ENCODE results near the gene KRT10. TPM values are rescaled to one million over a fixed set of nuclear protein-coding genes. Genes with fewer than 3 reads are reported as not detected.

The KRT10 gene
- polyA plus RNA-seq, 1 of the 3 experiments (the other 2 are of a cell fraction), result 31.6 TPM

DNA sequence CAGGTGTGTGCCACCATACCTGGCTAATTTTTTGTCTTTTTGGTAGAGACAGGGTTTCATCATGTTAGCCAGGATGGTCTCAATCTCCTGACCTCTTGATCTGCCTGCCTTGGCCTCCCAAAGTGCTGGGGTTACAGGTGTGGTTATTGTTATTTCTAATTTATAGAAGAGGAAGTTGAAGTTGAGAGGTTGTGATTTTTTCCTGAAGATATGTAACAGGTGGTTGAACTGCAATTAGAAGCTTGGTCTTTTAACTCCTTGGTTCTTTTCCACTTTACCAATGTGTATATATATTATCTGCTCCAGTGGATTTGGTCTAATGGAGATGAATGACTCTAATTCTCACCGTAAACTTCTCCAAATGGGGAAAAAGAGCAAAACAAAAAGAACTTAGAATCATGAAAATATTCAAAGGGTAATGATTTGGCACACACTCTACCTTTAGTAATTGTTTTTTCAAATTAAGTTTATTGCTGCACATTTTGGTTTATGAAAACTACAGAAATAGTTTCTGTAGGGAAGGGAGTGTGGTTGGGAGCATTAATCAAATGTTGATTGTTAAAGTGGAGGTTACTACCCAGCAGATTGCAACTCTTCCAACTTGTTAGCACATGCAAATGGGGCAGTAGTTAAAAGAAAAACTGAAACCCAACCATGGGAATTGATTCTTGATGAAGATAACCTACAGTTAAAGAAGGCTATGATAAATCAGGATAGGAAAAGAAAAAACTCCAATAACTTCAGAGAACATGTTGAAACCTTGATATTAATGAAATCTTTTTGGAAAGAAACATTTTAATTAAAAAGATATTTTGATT is 1.8 kb upstream of the KRT10 start (continued):
- TF ChIP-seq, protein P1, sequence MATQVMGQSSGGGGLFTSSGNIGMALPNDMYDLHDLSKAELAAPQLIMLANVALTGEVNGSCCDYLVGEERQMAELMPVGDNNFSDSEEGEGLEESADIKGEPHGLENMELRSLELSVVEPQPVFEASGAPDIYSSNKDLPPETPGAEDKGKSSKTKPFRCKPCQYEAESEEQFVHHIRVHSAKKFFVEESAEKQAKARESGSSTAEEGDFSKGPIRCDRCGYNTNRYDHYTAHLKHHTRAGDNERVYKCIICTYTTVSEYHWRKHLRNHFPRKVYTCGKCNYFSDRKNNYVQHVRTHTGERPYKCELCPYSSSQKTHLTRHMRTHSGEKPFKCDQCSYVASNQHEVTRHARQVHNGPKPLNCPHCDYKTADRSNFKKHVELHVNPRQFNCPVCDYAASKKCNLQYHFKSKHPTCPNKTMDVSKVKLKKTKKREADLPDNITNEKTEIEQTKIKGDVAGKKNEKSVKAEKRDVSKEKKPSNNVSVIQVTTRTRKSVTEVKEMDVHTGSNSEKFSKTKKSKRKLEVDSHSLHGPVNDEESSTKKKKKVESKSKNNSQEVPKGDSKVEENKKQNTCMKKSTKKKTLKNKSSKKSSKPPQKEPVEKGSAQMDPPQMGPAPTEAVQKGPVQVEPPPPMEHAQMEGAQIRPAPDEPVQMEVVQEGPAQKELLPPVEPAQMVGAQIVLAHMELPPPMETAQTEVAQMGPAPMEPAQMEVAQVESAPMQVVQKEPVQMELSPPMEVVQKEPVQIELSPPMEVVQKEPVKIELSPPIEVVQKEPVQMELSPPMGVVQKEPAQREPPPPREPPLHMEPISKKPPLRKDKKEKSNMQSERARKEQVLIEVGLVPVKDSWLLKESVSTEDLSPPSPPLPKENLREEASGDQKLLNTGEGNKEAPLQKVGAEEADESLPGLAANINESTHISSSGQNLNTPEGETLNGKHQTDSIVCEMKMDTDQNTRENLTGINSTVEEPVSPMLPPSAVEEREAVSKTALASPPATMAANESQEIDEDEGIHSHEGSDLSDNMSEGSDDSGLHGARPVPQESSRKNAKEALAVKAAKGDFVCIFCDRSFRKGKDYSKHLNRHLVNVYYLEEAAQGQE (IDR thresholded peaks at IDR 0.05; ENCODE audit: low read depth, low read length), result no peak
- TF ChIP-seq TAF1 (IDR thresholded peaks at IDR 0.05; ENCODE audit: borderline replicate concordance, low read depth, low read length) (no peak), SMC3 (IDR thresholded peaks at IDR 0.05; ENCODE audit: low read depth, low read length) (no peak)
- TF ChIP-seq, protein P2, sequence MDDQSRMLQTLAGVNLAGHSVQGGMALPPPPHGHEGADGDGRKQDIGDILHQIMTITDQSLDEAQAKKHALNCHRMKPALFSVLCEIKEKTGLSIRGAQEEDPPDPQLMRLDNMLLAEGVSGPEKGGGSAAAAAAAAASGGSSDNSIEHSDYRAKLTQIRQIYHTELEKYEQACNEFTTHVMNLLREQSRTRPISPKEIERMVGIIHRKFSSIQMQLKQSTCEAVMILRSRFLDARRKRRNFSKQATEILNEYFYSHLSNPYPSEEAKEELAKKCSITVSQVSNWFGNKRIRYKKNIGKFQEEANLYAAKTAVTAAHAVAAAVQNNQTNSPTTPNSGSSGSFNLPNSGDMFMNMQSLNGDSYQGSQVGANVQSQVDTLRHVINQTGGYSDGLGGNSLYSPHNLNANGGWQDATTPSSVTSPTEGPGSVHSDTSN (IDR thresholded peaks at IDR 0.05), result no peak
- TF ChIP-seq, protein P3, sequence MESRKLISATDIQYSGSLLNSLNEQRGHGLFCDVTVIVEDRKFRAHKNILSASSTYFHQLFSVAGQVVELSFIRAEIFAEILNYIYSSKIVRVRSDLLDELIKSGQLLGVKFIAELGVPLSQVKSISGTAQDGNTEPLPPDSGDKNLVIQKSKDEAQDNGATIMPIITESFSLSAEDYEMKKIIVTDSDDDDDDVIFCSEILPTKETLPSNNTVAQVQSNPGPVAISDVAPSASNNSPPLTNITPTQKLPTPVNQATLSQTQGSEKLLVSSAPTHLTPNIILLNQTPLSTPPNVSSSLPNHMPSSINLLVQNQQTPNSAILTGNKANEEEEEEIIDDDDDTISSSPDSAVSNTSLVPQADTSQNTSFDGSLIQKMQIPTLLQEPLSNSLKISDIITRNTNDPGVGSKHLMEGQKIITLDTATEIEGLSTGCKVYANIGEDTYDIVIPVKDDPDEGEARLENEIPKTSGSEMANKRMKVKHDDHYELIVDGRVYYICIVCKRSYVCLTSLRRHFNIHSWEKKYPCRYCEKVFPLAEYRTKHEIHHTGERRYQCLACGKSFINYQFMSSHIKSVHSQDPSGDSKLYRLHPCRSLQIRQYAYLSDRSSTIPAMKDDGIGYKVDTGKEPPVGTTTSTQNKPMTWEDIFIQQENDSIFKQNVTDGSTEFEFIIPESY (IDR thresholded peaks at IDR 0.05; ENCODE audit: borderline replicate concordance, low read depth), result no peak

DNA sequence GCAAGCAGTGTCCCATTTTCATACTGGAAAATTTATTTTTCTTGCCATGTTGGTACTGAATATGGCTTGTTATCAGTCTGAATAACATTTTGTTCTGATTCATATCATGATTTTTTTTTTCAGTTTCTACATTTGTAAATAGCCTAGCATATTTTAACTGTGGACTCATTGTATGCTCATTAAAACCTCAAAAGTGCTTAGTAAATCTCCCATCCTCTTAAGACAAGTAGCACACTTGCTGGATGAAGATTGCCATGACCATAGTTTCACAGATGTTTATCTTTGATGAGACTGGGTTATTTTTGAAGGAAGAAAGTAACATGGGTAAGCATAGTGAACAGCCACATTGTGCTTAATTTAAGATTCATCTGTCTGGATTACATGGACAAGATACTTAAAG is 878 bp downstream of the KRT10 start:
- H3K9ac ChIP-seq, result no peak overlapping the region
- H3K9me3 ChIP-seq, result no peaks in the 10 kb centered on the region
- H3K36me3 ChIP-seq (replicated peaks in 1 of 2; ENCODE audit: control insufficient read depth in 1 of 2, insufficient read depth in 2 of 2, low read length in 1 of 2), result peaks cover 12 to 14% of the 10 kb centered on the region in 2 experiments
- no peaks in the 10 kb centered on the region; a peak in 1 of 4 replicates for H3K4me1 ChIP-seq (ENCODE audit: control insufficient read depth in 1 of 2, insufficient read depth in 2 of 2, low read depth in 1 of 2, low read length in 1 of 2)
- no peaks in the 10 kb centered on the region for H3K27me3 ChIP-seq (ENCODE audit: insufficient read depth)
- H3K4me3 ChIP-seq (ENCODE audit: low read depth in 2 of 2, low read length in 1 of 2), result no peak overlapping the region
- POLR2A ChIA-PET, result no interaction called here
- H3K9me2 ChIP-seq, result no peaks in the 10 kb centered on the region
- peaks cover 31% of the 10 kb centered on the region for H3F3A ChIP-seq (replicated peaks; ENCODE audit: insufficient read depth)
- H2AFZ ChIP-seq (ENCODE audit: low read depth), result no peak overlapping the region
- TF ChIP-seq, protein P4, sequence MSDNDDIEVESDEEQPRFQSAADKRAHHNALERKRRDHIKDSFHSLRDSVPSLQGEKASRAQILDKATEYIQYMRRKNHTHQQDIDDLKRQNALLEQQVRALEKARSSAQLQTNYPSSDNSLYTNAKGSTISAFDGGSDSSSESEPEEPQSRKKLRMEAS (IDR thresholded peaks at IDR 0.05; ENCODE audit: low read depth), result no peak
- TF ChIP-seq YY1 (IDR thresholded peaks at IDR 0.05; ENCODE audit: low read depth), result no peak
- no peak for TF ChIP-seq GABPA (IDR thresholded peaks at IDR 0.05; ENCODE audit: low read depth)
- TF ChIP-seq, protein P1 (IDR thresholded peaks at IDR 0.05; ENCODE audit: low read depth, low read length), result no peak
- TF ChIP-seq, protein P3 (IDR thresholded peaks at IDR 0.05; ENCODE audit: borderline replicate concordance, low read depth), result no peak
- no peak for TF ChIP-seq EP300 (IDR thresholded peaks at IDR 0.05; ENCODE audit: borderline replicate concordance in 1 of 2, low read depth in 1 of 2, low read length in 1 of 2)
- TF ChIP-seq, protein P5, sequence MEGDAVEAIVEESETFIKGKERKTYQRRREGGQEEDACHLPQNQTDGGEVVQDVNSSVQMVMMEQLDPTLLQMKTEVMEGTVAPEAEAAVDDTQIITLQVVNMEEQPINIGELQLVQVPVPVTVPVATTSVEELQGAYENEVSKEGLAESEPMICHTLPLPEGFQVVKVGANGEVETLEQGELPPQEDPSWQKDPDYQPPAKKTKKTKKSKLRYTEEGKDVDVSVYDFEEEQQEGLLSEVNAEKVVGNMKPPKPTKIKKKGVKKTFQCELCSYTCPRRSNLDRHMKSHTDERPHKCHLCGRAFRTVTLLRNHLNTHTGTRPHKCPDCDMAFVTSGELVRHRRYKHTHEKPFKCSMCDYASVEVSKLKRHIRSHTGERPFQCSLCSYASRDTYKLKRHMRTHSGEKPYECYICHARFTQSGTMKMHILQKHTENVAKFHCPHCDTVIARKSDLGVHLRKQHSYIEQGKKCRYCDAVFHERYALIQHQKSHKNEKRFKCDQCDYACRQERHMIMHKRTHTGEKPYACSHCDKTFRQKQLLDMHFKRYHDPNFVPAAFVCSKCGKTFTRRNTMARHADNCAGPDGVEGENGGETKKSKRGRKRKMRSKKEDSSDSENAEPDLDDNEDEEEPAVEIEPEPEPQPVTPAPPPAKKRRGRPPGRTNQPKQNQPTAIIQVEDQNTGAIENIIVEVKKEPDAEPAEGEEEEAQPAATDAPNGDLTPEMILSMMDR (IDR thresholded peaks at IDR 0.05), result no peak
- TF ChIP-seq FOSL2 (IDR thresholded peaks at IDR 0.05; ENCODE audit: borderline replicate concordance, low read depth), result no peak
- TF ChIP-seq CHD2 (IDR thresholded peaks at IDR 0.05; ENCODE audit: low read length, partially characterized antibody), result no peak
- TF ChIP-seq TCF12 (IDR thresholded peaks at IDR 0.05), result no peak
- no peaks in the 10 kb centered on the region for H4K20me1 ChIP-seq (ENCODE audit: insufficient read depth)
- no peak for DNase-seq
- CTCF ChIA-PET, result interaction anchor here (1.0 to 1.2 kb wide), 2 partner anchors 18 to 841 kb away, joined by 3 to 4 read pairs; no protein-coding TSS in a partner anchor
- H3K79me2 ChIP-seq (ENCODE audit: insufficient read depth), result no peaks in the 10 kb centered on the region; the same call in none of the 2 replicates
- H3K27ac ChIP-seq (ENCODE audit: low read depth in 2 of 2, low read length in 1 of 2), result no peak overlapping the region
- no peak overlapping the region for H3K4me2 ChIP-seq

Data from SK-N-SH (cell line).